Measurements from ENCODE around the gene ZC3H4.

ZC3H4 gene

DNA sequence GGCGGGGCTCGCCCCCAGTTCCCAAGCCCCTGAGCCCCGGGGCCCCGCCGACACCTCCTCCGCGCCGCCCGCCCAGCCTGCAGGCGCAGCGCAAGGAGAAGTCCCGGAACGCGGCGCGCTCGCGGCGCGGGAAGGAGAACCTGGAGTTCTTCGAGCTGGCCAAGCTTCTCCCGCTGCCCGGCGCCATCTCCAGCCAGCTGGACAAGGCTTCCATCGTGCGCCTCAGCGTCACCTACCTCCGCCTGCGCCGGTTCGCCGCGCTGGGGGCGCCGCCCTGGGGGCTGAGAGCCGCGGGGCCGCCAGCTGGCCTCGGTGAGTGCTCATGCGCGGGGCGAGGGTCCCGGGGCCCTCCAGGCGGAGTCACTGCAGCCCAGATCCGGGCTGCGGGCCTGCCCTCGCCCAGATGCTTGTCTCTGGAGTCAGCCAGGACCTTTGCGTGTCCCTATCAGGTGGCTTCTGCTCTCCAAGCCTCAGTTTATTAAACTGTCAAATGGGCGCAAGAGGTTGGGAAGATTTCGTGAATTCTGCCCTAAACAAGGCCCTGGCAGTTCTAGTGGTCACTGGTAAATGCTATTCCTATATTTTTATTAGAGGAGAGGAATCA is 91.9 kb downstream of the ZC3H4 start:
- DNase-seq (ENCODE audit: low read depth) = no peak

- no peak for DNase-seq (ENCODE audit: low read depth)
These were observed 92.5 kb downstream of the ZC3H4 start for GRCh38 chr19:47020992-47021496.

DNA sequence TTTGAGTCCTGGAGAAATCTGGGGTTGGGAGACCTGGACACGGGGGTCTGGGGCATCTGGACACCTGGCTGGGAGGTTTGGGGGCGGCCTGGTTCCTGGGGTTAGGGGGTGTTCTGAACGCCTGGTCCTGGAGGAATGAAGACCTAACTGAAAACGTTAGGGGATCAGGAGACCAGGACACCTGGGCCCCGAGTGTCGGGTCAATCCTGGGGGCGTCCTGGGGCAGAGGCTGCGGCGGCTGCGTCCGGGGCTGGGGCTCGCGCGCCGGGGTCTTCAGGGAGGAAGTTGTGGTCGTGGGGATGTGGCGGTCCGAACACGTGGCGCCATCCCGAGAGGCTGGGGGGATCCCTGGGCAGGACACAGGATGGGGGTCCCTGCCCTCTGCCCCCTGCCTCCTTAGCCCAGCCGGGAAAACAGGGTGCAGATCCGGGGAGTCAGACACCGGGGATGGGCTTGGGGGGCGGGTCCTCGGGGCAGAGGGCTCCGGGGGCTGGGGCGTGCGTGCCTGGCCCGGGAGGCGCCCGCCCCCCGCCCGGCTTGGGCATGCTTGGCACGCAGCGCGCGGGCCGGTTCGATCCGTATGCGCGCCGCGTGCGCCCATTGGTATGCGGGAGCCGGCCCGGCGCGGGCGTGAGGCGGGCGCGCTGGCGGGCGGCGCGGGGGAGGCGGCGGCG is 93.3 kb downstream of the ZC3H4 start:
- no peak for DNase-seq (ENCODE audit: low read depth)

DNA sequence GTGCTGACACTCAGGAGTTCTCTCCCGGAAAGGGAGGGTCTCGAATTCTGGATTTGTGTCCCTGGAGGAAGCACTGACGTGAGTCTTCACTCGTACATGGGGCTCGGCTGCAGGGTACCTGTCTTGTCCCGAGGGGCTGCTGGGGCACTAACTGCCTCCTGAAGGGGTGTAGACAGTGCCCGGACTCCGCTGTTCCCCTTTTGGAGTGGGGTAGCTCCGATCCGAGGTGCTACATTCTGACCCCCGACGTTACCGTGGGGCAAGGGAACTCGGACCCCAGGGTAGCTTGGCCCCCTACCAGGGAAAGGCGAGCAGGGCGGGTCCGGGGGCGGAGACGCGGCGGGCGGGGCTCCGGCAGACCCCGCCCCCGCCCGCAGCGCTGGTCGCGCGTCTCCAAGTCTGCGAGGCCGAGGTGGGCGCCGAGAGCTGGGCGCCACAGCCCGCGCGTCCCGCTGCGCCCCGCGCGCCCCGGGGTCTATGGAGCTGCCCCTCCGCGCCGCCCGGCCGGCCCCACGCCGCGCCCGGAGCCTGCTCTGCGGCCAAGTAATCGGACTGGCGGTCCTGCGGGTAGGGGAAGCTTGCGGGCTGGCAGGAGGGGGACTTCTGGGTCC is 94.0 kb downstream of the ZC3H4 start, which contains the start of gene NPAS1:
NPAS1 (plus strand) TSS at position 407 of the 611 bp plus-strand sequence. CDS start 1,211 bp downstream, outside the sequence.
- DNase-seq (ENCODE audit: low read depth) = no peak

DNA sequence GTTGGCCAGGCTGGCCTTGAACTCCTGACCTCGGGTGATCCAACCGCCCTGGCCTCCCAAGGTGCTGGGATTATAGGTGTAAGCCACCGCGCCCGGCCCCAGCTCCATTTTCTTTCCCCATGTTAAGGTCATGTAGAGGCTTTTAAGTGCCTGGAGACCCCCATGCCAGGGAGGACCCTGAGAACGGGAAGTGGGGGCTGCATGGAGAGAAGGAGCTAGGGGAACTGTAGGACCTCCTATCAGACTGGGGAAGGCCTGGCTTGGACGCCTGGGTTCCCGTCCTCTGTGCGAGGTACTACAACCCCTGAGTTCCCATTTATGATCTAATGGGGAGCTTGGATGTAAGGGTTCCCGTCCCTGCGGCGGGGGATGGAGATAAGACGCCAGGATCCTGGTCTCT is 94.7 kb downstream of the ZC3H4 start:
- no peak for DNase-seq (ENCODE audit: low read depth)

All from T follicular helper cell (primary cell).